NCI-H1092 (cell line): ENCODE measurements around the gene LAT.
"Not testable (repeated sequence)": the region's sequence is repeated elsewhere in the genome, so short reads cannot be mapped to it uniquely, and the experiment has no call there.

ENCODE experiments used
- DNase-seq: peaks from one replicate; lab custom pipeline; 2025; lab: John Stamatoyannopoulos, UW

The LAT gene

GRCh38 chr16:28984619-28985135, at the start of gene LAT:
LAT (plus strand) TSS chr16:28985052; CDS start chr16:28985418, 366 bp downstream.
- no peak for DNase-seq

GRCh38 chr16:28935346-28935745, 49.5 kb upstream of the LAT start:
- no peak for DNase-seq

GRCh38 chr16:28935924-28936783, 48.7 kb upstream of the LAT start:
- DNase-seq, result peak; percentile 18

GRCh38 chr16:28936784-28937155, 48.1 kb upstream of the LAT start:
- no peak for DNase-seq

- no peak for DNase-seq
These were observed 47.5 kb upstream of the LAT start for GRCh38 chr16:28937222-28937876.

- DNase-seq, result no peak
These were observed 46.1 kb upstream of the LAT start for GRCh38 chr16:28938721-28939120.

- not testable (repeated sequence) for DNase-seq
These were observed 45.0 kb upstream of the LAT start for GRCh38 chr16:28939825-28940224.

GRCh38 chr16:28943281-28943680, 41.6 kb upstream of the LAT start:
- no peak for DNase-seq

GRCh38 chr16:28946681-28947080, 38.2 kb upstream of the LAT start:
- DNase-seq, result no peak

GRCh38 chr16:28950648-28951409, 34.0 kb upstream of the LAT start, which contains the start of gene NFATC2IP:
NFATC2IP (plus strand) TSS chr16:28950937; CDS start chr16:28951012, 75 bp downstream.
- DNase-seq, result peak; percentile 99

GRCh38 chr16:28951410-28951943, 33.4 kb upstream of the LAT start:
- no peak for DNase-seq

GRCh38 chr16:28958216-28958615, 26.6 kb upstream of the LAT start:
- no peak for DNase-seq

- DNase-seq, result no peak
These were observed 26.0 kb upstream of the LAT start for GRCh38 chr16:28958836-28959235.

GRCh38 chr16:28964072-28964471, 20.8 kb upstream of the LAT start:
- no peak for DNase-seq

GRCh38 chr16:28964496-28964895, 20.4 kb upstream of the LAT start:
- no peak for DNase-seq

- no peak for DNase-seq
These were observed 17.7 kb upstream of the LAT start for GRCh38 chr16:28967156-28967555.

- DNase-seq, result not testable (repeated sequence)
These were observed 15.2 kb upstream of the LAT start for GRCh38 chr16:28969696-28970095.

GRCh38 chr16:28974007-28974436, 10.8 kb upstream of the LAT start:
- DNase-seq, result peak; percentile 47

GRCh38 chr16:28974437-28975157, 10.3 kb upstream of the LAT start, which contains the start of gene SPNS1:
SPNS1 (plus strand) TSS chr16:28974778; CDS start chr16:28975152, 374 bp downstream.
- DNase-seq, result peak; percentile 92

- no peak for DNase-seq
These were observed 9.7 kb upstream of the LAT start for GRCh38 chr16:28975158-28975599.
